HS-27A (cell line): ENCODE data around the gene LIMS2.

Source experiments
- DNase-seq: peaks from one replicate; pipeline ENCODE4 v3.0.0-alpha.2; 2012; ENCODE audit warnings: low read depth, missing footprints

Gene LIMS2

GRCh38 chr2:127674241-127675209 is 805 bp downstream of the LIMS2 start:
- DNase-seq, result peak; percentile 71

DNA sequence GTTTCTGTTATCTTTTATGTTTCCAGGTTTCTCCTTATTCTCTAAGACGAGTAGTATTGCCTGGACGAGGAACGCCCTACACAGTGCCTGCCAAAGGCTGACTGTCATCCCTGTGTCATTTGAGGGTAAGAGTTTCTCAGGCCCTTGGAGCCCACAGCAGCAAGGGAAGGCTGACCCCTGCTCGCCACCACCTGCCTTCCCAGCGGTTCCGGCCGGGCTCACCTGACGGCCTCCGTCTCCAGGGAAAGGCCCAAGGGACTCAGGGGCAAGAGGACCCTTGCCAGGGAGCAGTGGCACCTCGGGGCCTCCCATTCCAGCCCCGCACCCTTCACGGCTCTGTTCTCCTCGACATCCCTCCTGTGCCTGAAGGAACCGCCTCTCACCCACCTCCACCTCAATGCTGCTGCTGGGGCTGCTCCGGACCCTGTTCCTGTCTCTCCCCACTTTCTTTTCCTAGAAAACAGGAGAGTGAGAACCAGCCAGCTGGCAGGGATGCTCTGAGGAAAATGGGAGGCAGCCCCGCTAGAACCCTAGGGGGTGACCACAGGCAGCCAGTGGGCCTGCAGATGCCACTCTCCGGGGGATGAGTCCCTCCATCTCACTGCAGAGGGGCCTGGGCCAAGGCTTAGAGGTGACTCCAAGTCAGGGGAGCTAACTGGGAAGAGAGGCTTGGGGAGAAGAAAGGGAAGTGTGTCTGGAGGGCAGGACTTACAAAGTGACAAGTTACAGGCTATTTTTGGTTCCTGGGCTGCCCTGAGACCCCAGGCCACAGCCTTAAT is 1.9 kb downstream of the LIMS2 start:
- no peak for DNase-seq

GRCh38 chr2:127672341-127673224 is 2.7 kb downstream of the LIMS2 start:
- no peak for DNase-seq

- DNase-seq, result no peak
Observed at GRCh38 chr2:127671557-127672302, 3.6 kb downstream of the LIMS2 start.

GRCh38 chr2:127670957-127671290 is 4.4 kb downstream of the LIMS2 start:
- no peak for DNase-seq

- DNase-seq, result no peak
Observed at GRCh38 chr2:127670055-127670956, 5.0 kb downstream of the LIMS2 start.

DNA sequence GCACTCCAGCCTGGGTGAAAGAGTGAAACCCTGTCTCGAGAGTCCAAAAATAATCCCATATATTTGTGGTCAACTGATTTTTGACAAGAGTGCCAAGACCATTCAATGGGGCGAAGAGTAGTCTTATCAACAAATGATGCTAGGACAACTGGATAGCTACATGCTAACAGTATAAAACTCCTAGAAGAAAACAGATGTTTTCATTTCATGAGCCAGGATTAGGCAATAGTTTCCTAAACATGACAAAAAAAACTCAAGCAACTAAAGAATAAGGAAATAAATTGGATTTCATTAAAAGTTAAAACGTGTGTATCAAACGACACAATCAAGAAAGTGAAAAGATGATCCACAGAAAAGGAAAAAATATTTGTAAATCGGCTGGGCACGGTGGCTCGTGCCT is 6.3 kb downstream of the LIMS2 start:
- no peak for DNase-seq

- no peak for DNase-seq
Observed at GRCh38 chr2:127665267-127665893, 9.9 kb downstream of the LIMS2 start.

GRCh38 chr2:127664895-127665225 is 10.5 kb downstream of the LIMS2 start:
- DNase-seq, result no peak

DNA sequence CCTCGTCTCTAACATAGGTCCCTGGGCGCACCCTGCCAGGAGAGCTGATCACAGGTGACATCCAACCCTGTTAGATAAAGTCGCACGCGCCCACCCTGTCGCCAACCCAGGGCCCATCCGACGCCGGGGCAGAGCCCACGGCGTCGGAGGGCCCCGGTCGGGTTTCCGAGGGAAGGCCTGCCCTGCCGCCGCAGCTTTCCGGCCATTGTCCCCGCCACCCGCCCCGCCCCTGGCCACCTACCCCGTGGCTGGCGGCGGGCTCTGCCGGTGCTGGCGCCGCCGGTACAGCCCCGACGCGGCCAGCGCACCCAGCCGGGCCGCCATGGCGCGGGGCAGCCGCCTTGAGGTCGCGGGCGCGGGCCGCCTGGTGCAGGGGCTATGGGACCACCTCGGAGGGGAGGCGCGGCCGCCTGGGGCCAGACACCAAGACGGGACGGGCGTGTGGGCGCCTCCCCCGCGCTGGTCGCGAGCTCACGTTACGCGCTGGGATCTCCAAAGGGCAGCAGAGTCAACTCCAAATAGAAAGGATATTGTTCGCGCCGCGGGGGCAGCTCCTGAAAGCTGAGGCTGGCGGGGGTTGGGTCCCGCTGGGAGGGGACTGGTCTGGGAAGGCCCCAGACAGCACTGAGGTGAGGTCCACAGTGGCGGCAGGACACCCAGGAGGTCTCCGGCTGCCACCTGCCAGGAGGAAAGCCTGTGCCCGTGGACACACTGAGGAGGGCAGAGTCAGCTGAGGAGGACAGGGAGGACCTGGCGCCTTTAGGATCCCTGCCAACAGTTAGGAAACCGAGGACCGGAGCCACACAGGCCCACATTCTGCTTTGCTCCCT is 11.1 kb downstream of the LIMS2 start:
- no peak for DNase-seq

DNA sequence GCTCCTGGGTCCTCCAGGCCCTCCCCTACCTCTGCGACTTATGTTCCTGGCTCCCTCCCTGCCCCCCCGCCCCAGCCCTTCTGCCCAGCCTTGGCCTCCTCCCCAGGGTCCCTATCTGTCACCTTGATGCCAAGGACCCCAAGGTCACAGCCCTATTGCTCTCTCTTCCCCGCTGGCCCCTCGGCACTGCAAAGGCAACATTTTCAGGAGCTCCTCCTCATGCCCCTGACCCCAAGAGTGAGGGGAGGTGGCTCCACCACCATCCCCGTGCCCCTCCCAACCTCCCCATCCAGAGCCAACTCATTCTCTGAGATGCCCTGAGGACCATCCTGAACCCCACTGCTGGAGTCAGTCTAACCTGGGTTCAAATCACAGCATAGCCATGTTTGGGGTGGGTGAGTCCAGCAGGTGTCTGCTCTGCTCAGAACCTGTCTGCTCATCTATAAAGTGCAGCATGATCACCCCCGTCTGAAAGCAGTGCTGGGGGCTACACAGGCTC is 11.7 kb downstream of the LIMS2 start:
- no peak for DNase-seq

- no peak for DNase-seq
Observed at GRCh38 chr2:127662937-127663565, 12.3 kb downstream of the LIMS2 start.

GRCh38 chr2:127661949-127662510 is 13.3 kb downstream of the LIMS2 start:
- peak; percentile 64 for DNase-seq

- peak; percentile 74 for DNase-seq
Observed at GRCh38 chr2:127661072-127661649, 14.2 kb downstream of the LIMS2 start.

GRCh38 chr2:127660291-127660578 is 15.1 kb downstream of the LIMS2 start:
- no peak for DNase-seq

DNA sequence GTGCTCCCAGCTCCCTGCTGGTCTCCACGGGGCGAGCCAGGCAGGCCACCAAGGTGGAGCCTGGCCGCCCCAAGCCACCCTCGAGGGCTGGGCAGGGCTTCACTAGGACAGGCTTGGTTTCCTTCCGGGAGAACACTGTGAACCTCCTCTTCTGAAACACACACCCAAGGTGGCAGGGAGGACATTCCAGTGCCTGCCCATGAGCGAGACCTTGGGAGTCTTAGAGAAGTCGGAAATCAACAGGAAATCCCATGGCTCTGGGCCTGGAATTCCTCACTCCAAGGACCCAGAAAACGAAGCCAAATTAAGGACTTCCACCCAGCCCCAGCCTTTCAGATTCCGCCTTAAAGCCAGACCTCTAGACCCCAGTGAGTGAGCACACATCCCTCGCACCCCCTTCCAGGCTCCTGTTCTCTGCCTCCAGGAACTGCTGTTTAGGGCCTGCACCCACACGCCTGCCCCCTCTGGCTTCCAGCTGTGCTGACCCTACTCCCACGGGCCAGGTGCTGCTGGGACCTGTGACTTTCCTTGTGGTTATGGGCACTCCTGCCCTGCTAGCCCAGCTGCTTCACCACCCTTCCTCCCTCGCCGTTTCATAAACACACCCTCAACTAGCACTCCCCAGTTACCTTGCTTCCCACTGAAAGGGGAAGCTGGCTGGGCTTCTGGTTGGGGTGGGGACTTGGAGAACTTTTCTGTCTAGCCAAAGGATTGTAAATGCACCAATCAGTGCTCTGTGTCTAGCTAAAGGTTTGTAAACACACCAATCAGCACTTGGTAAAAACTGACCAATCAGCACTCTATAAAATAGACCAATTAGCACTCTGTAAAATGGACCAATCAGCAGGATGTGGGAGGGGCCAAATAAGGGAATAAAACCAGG is 15.7 kb downstream of the LIMS2 start:
- no peak for DNase-seq
